NCI-H82 treated with DMSO at 0.1 percent for 48 hours (cell line): Measurements from ENCODE around the gene AGBL3.
"Not testable (repeated sequence)": the region's sequence is repeated elsewhere in the genome, so short reads cannot be mapped to it uniquely, and the experiment has no call there.

ENCODE experiments used
- DNase-seq: peaks from one replicate; lab custom pipeline; 2025; ENCODE audit not compliant: unreplicated experiment; lab: John Stamatoyannopoulos, UW

AGBL3 gene

GRCh38 chr7:134962270-134962780, 24.0 kb upstream of the AGBL3 start:
- no peak for DNase-seq

DNA sequence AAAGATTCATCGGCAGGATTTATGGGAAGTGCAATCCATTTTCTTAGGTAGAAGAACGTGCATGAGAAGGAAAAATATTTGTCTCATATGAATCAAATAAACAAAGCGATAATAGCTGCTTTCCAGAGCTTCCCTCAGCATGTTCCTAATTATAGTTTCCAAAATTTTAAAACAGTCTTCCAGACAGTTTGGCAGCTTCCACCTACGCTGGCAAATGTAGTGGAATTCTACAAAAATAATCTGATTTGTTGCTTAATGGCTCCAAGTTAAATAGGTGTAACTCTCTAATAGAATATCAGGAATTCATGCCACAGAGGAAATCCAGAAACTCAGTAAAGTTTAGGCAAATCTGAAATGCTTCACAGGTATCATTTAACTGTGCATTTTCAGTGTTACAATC, 23.3 kb upstream of the AGBL3 start:
- DNase-seq: no peak

DNA sequence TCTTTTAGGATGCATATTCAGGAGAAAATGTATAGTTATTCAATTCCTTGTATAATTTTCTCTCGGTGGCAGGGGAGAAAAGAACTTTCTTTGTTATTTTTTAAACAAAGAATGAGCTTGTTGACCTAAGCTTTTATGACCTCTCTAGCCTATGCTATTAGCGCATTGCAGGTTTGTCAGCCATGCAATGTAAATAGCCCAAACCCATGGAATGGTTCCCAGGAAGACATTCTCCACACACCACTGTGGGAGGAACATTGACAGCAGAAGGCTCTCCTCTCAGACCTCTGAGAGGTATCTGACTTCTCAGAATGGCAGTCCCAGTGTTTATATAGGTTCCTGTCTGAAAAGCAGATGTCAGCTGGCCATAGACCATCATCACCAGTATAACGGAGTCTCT, 19.6 kb upstream of the AGBL3 start:
- no peak for DNase-seq

DNA sequence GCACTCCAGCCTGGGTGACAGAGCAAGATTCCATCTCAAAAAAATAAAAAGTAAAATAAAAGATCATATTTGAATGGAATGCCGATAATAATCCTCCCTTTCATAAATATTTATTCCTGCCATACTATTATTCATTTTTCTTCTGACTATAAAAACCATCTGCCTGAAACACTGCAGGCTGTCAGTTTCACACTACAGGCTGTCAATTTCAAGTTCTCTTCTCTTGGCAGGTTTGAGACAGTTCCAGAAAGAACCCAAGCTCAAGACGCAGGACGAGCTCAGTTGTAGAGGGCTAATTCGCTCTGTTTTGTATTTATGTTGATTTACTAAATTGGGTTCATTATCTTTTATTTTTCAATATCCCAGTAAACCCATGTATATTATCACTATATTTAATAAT, 18.2 kb upstream of the AGBL3 start:
- no peak for DNase-seq

DNA sequence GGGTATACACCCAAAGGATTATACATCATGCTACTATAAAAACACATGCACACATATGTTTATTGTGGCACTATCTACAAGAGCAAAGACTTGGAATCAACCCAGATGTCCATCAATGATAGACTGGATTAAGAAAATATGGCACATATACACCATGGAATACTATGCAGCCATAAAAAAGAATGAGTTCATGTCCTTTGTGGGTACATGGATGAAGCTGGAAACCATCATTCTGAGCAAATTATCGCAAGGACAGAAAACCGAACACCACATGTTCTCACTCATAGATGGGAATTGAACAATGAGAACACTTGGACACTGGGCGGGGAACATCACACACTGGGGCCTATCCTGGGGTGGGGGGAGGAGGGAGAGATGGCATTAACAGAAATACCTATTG, 4.7 kb upstream of the AGBL3 start:
- not testable (repeated sequence) for DNase-seq

DNA sequence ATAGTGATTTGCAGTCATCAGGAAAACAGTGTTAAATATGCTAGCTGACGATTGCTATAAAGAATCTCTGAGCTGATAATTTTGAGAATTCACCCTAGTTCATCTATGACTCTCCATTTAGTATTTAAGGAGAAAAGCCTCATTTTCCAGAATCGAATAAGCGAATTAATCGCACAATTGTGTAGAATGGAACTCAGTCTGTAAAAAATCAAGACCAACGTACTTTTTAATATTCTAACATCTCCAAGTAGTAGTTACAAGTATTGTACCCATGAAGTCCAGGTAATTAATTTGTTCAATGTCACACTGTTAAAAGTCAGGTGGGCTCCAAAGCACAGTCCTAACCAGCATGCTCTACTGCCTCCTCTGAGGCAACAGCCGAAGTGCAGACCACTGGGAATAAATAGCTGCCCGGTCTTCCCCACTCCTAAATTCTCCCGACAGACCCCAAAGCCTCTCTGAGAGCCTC, 380 bp upstream of the AGBL3 start:
- DNase-seq: no peak

DNA sequence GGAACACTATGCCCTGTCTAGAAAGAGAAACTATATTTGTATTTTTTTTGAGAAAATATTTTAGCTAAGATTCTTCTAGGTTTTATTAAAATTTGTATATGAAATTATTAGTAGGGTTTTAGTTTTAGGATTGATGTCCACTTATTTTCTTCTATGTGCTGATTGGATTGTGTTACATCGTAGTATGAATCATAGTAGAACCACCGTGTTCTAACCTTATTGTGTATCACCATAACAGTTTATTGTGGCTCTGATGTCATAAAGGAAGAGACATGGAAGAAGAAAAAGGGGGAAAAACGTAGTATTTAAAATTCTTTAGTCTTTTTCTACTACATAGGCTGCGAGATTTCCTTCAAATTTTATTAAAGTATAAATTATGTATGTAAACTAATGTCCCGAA, 1.9 kb downstream of the AGBL3 start:
- no peak for DNase-seq

DNA sequence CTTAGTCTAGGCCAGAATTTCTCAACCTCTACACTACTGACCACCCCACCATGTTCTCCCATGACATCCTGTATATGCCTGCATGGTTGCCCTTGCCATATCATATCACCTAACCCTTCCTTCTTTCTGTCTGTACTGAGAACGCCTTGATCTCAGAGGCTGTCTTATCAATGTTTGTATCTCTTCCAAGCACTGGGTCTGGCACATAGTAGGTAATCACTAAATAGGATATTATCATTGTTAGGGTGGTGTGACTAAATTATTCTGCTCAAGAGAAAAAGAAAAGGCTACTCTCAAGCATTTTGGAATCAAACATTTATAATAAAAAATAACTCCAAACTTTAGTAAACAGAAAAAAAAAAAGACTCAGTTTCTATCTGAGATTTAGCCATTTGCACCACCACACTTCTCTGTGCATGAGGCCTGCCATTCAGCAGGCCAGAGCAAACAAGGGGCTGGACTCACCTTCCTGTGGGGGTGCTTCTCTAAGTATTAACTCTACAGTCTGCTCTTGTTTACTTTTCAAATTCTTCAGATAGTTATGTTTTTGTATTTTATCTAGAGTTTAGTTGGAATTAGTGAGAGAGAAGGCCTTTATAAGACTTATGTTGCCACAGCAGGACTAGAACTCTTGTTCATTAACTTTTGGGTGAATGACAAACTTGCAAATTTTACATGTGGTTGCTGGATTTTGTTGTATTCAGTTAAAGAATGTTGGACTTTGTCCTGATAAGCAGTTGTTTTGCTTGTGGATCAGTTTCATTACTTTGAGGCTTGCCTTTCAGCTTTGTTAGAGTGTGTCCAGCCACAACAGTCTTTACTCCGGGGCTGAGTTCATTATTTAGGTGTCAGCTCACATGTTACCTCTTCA, 5.4 kb downstream of the AGBL3 start:
- no peak for DNase-seq

GRCh38 chr7:134992626-134993179, 6.4 kb downstream of the AGBL3 start:
- DNase-seq: no peak

DNA sequence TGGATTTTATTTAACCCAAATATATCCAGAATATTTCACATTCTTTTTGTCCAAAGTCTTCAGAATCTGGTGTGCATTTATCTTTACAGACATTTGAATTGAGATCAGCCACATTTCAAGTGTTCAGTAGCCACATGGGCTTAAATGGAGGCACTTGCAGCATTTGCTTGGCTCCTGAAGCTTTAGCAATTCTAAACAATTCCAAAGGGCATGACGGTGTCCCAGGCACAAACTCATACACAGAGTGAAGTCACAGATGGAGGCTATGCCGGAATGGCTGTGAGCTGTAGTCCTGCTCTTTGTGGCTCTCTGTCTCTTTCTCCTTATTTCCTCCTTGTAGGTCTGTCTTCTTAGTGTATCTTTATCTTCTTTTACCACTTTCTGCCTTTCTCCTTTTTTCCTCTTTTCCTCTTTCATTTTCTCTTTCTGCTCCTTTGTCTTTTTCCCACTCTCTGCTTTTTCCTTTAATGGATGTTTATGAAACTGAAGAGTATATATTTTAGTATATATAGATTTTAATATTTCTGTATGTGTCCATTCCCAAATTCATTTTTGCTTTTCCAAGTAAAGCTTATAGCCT, 7.7 kb downstream of the AGBL3 start:
- DNase-seq: no peak

- no peak for DNase-seq
Measured at GRCh38 chr7:134995239-134996096, 9.2 kb downstream of the AGBL3 start.

GRCh38 chr7:134996097-134996550, 9.8 kb downstream of the AGBL3 start:
- DNase-seq: no peak

DNA sequence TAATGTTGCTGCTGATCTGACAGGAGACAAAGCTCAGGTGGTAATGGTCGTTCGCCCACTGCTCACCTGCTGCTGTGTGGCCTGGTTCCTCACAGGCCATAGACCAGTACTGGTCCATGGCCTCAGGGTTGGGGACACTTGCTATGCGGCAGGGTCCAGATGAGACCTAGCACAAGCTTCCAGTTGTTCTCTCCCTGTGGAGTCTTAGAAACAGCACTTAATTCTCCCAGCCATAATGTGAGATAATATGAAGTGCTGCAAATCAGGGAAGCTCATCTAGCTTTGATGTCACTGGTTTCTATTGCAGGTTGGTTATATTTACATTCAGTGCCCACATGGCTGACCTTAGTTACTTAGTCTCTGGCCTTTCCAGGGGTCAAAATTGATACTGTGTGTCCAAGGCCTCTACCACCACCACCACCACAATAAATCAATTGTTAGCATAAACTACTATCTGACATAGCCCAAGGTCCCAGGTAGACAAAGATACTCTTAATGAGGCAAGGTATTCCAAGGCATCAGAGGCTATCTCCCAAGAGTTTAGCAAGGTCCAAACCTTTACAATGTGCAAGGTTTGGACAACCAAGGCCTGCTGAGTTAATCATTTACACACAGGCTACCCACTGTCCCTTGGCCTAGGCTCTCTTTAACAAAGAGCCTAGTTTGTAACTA, 11.0 kb downstream of the AGBL3 start:
- DNase-seq: no peak

- DNase-seq: no peak
Measured at GRCh38 chr7:134999136-134999535, 12.8 kb downstream of the AGBL3 start.

GRCh38 chr7:135001390-135002165, 15.3 kb downstream of the AGBL3 start:
- no peak for DNase-seq

DNA sequence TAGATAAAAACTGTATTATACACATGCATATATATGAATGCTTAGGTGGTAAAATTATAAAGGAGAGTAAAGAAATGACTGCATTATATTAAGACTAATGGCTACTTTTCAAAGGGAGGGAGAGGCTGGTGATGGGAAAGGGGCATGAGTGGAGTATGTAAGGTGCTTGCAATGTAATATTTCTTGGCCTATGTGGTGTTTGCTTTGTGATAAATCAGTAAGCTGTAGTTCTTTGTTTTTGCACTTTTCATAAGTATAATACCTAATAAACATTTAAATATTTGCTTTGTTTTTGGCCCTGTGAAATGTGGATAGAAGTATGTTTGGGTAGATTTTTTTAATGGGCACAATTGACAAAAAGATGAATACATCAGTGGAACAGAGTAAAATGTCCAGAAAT, 25.9 kb downstream of the AGBL3 start:
- no peak for DNase-seq

- DNase-seq: no peak
Measured at GRCh38 chr7:135023622-135024021, 37.3 kb downstream of the AGBL3 start.

GRCh38 chr7:135035252-135035651, 48.9 kb downstream of the AGBL3 start:
- no peak for DNase-seq

- DNase-seq: not testable (repeated sequence)
Measured at GRCh38 chr7:135067017-135067416, 80.7 kb downstream of the AGBL3 start.

DNA sequence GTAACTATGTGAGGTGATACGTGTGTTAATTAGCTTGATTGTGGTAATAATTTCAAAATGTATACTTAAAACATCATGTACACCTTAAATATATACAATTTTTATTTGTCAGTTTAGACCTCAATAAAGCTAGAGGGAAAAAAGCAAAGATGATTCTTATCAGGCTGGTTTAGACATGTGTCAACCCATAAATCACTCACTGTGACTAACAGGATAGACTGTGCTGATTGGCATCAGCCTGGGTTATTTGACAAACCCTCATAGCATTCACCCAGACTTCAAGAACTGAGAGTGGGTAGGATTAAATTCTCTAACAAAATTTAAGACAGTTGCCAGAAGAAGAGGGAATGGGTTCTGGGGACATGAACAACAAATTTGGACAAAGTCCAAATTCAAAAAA, 87.8 kb downstream of the AGBL3 start:
- no peak for DNase-seq
